ENCODE measurements around the gene OLFM4.

Gene OLFM4

DNA sequence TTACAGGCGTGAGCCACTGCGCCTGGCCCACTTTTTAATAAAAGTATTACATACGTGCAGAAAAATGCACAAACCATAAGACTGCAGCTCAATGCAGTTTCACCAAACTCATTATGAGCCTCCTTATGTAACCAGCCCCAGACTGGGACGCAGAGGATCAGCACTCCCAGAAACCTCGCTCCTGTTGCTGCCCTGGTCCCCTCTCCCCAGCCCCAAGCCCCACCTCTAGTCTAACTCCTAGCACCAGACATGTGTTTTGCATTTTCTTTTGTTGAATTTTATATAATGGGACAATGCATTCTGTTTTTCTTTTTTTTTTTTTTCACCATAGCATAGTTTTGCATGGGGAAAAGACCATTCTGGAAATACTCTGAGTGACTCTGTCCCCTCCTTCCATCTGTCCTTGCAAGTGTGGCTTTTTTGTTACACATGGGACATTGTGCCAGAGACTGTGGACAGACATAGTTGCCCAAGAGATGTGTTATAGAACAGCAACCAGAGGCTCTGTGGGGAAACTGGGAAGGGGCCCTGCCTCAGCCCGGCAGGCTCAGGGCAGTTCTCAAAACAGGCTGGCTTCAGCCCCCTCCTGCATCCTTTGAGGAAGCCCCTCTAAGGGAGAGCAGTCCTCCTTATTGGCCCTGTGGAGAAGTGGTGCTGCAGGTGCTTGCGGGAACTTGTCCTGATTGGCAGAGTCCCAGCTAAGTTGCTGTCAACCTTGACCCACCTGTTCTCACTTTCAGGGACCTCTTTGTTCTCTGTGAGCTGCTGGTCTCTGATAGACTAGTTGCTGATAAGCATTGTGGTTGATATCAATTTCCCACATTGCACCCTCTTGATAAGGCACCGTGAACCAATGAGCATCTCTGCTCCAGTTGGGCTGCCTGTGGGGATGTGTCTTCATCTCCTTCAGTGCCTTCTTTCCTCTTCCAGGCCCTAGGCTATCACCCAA lies 13.8 kb upstream of the OLFM4 start:
- no peak for DNase-seq (ENCODE audit: low read depth)

GRCh38 chr13:53015971-53016370 lies 12.6 kb upstream of the OLFM4 start:
- DNase-seq (ENCODE audit: low read depth) = no peak

GRCh38 chr13:53017433-53017970 lies 11.1 kb upstream of the OLFM4 start:
- DNase-seq (ENCODE audit: low read depth) = no peak

GRCh38 chr13:53018690-53019647 lies 9.6 kb upstream of the OLFM4 start:
- DNase-seq (ENCODE audit: low read depth) = no peak

GRCh38 chr13:53020764-53021335 lies 7.8 kb upstream of the OLFM4 start:
- DNase-seq (ENCODE audit: low read depth) = no peak

DNA sequence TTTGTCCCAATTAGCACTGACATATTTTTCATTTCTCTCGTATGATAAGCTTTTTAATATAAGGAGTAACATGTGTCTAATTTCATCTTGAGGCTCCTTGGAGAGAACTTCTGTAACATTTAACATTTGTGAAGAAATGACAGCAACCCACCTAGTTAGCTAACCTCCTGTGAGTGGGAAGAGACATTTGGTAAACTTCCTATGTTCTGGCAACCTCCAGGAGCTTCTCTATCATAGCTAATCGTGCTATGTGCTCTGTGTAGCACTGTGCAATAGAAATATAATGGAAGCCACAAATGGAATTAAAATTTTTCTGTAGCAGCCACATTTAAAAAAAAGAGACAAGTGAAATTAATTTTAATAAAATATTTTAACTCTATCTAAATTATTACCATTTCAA lies 5.4 kb upstream of the OLFM4 start:
- DNase-seq (ENCODE audit: low read depth) = no peak

DNA sequence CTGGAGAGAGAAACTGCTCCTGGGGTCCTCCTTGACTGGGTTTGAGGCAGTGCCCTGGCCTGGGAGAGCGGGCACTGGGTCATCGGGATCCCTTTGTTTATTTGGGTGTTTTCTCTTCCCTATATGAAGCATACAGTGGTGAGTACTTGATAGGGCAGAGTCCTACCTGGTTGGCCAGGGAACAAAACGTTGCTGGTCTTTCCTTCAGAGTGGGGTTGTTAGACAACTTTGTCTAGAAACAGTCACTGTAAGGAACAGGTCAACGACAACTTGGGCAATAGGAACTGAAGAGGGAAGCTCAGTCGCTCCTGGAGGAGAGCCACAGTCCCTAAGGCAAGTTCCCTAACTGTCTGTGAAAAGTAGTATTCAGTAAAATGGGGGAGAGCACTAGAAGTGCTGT lies 550 bp upstream of the OLFM4 start:
- no peak for DNase-seq (ENCODE audit: low read depth)

- no peak for DNase-seq (ENCODE audit: low read depth)
Measured at GRCh38 chr13:53032849-53033248, 4.2 kb downstream of the OLFM4 start.

DNA sequence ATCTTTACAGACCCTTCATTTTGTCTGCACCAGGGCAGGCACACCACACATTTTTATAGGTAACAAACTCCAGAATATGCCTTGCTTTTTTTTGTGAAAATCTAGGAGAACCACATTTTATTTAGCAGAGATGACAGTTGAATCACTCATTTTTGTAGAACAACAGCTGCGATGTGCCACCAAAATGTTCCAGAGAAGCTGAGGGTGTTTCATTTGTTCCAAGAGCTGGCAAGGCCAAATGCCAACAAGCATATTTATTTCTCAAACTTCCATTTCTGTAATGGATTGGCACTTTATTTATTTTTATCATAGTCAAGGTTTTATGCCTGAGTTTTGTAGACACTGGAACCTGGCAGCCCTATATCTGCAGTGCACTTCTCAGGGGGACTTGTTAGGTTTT lies 10.4 kb downstream of the OLFM4 start:
- DNase-seq (ENCODE audit: low read depth) = no peak

DNA sequence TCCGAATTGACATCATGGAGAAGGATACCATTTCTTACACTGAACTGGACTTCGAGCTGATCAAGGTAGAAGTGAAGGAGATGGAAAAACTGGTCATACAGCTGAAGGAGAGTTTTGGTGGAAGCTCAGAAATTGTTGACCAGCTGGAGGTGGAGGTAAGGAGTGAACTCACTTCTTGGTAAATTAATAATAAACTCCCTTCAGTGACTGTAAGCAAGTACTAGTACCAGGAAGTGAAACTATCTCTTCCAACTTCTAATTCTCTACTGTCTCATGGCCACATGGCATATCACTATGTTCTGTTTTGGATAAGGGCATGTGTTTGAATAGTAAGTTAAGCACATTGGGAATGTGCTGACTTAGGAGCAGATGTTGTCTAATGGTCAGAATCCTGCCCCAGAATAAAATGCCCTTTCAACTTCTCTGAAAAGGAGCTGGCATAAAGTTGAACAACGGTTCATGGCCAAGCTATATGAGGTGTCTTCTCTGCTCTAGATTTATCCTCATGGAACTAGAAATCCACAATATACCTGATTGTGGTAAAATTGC lies 13.4 kb downstream of the OLFM4 start:
- DNase-seq (ENCODE audit: low read depth) = no peak

DNA sequence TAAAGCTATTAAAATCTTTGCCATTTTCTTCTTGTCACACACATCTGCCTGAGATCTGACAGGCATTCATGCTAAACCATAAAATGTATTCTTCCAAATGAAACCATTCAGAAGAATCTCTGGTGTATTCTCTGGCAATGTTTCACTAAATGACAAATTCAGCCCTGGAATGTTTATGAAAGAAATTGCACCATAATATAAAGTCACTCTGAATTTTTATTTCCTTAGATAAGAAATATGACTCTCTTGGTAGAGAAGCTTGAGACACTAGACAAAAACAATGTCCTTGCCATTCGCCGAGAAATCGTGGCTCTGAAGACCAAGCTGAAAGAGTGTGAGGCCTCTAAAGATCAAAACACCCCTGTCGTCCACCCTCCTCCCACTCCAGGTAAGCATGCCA lies 14.3 kb downstream of the OLFM4 start:
- DNase-seq (ENCODE audit: low read depth) = no peak

- no peak for DNase-seq (ENCODE audit: low read depth)
Measured at GRCh38 chr13:53043398-53043797, 14.8 kb downstream of the OLFM4 start.

- no peak for DNase-seq (ENCODE audit: low read depth)
Measured at GRCh38 chr13:53045189-53045588, 16.6 kb downstream of the OLFM4 start.

- no peak for DNase-seq (ENCODE audit: low read depth)
Measured at GRCh38 chr13:53048880-53049279, 20.3 kb downstream of the OLFM4 start.

- DNase-seq (ENCODE audit: low read depth) = no peak
Measured at GRCh38 chr13:53050151-53050550, 21.5 kb downstream of the OLFM4 start.

DNA sequence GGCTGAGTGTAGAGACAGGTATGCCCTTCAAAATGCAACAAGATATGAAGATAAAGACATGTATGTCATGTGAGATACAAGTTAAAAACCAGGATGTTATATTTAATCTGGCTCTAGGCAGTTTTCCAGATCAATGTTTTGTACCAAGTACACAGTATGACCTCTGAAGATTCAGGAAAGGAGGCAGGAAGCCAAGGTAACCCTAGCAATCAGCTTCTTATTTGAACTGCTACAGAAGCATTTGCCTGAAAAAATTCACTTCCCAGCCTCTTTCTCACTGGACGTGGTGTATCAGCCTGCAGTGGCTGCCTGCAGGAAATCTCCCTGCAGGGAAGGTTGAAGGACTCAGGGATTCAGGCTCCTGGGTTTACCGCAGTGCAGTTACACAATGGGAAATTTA lies 24.1 kb downstream of the OLFM4 start:
- DNase-seq (ENCODE audit: low read depth) = no peak

DNA sequence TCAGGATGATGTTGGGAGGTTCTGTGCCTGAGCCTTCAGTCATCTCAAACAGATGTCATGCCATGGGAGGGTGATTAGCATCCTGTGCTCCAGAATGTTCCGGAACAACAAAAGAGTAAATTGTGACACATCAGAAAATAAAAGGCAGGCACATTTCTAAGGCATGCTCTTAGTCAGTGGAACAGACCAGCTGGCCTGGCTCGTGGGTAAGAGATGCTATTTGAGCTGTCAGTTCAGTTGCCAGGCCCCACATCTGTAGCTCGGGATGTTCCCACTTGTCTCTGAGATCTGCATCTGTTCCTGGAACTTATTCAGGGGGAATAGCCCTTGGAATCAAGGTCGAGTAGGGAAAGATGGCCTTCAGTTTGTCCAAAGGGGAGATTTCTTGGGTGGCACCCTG lies 26.0 kb downstream of the OLFM4 start:
- DNase-seq (ENCODE audit: low read depth) = no peak

- DNase-seq (ENCODE audit: low read depth) = no peak
Measured at GRCh38 chr13:53058065-53058679, 29.6 kb downstream of the OLFM4 start.

- DNase-seq (ENCODE audit: low read depth) = no peak
Measured at GRCh38 chr13:53060840-53061490, 32.4 kb downstream of the OLFM4 start.

DNA sequence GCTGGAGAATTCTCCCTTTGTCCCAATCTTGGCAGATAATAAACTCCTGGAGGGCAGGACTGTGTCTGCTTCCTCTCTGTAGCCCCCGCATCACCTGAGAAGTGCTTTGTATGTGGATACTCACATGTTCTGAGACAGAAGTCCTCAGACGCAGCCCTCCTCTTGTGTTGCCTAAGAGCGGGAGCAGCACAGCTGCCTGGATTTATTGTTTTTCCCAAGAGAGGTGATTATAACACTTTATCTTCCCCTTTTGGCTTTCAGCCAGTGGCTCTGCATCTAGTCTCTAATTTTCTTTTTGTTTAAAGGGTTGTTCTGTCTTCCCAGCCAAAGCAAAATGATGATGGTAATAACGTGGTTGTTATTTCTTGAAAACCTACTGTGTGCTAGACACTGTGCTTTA lies 36.1 kb downstream of the OLFM4 start:
- DNase-seq (ENCODE audit: low read depth) = no peak

DNA sequence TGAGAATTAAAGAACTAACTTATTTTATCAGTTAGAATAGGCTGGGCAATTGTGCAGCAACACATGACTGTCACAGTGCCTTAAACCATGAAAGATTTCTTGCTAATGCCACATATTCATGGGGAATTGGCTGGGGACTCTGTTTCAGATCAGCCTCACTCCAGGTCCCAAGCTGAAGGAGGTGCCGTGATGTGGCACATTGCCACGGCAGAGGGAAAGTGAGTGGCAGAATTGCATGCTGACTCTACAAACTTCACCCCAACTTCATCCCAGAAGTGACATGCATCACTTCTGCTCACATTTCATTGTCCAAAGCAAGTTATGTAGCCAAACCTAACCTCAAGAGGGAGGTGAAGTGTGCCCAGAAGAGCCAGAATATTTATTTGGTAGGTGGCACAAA lies 37.8 kb downstream of the OLFM4 start:
- no peak for DNase-seq (ENCODE audit: low read depth)

Measured in EH (cell line).